GM12878 (cell line): ENCODE measurements around the gene DISC1.

ENCODE experiments used
- CBX3 ChIP-seq: fragments of 200-600 bp; sonication (generic); IDR thresholded peaks from 2 replicates; pipeline ENCODE4 v1.6.1; 2016; ENCODE audit warnings: low read depth, borderline replicate concordance
- CEBPZ ChIP-seq: fragments of 150-350 bp; IDR thresholded peaks from 2 replicates; pipeline ENCODE4 v1.6.1; 2016; ENCODE audit warnings: low read depth, low read length
- EP300 ChIP-seq, 2 experiments: fragments of 150-350 bp in 1 of 2; IDR thresholded peaks; 2 replicates each; pipeline ENCODE4 v1.6.1; 2011 to 2012; ENCODE audit warnings: low read depth in 2 of 2, low read length in 2 of 2, borderline replicate concordance in 1 of 2, improper control_type of control experiment in 1 of 2, inconsistent platforms in 1 of 2; ENCODE audit not compliant: control insufficient read depth in 1 of 2
- EZH2 ChIP-seq: IDR thresholded peaks from 2 replicates; pipeline ENCODE4 v1.6.1; 2012; ENCODE audit warnings: low read depth, mild to moderate bottlenecking, control low read depth, inconsistent platforms, low read length, borderline replicate concordance; ENCODE audit not compliant: control insufficient read depth
- IKZF2 ChIP-seq, 2 experiments: fragments of 450-650 bp; IDR thresholded peaks; 2 replicates each; pipeline ENCODE4 v1.6.1; 2017; ENCODE audit warnings: mild to moderate bottlenecking in 2 of 2, moderate library complexity in 2 of 2
- IRF5 ChIP-seq: fragments of 450-650 bp; IDR thresholded peaks from 2 replicates; pipeline ENCODE4 v1.6.1; 2017; ENCODE audit warnings: borderline replicate concordance
- JUND ChIP-seq: IDR thresholded peaks from 2 replicates; pipeline ENCODE4 v1.6.1; 2012; ENCODE audit warnings: low read depth, mild to moderate bottlenecking, low read length, improper control_type of control experiment, moderate library complexity
- NKRF ChIP-seq: fragments of 450-650 bp; conservative IDR thresholded peaks from 2 replicates; pipeline ENCODE4 v1.6.1; 2017; ENCODE audit warnings: mild to moderate bottlenecking, moderate library complexity
- POLR2A ChIP-seq: IDR thresholded peaks from 2 replicates; pipeline ENCODE4 v1.6.1; 2011; ENCODE audit warnings: low read depth, mild to moderate bottlenecking, low read length
- POLR2AphosphoS2 ChIP-seq: IDR thresholded peaks from 2 replicates; pipeline ENCODE4 v1.6.1; 2011; ENCODE audit warnings: low read depth, mild to moderate bottlenecking, low read length, improper control_type of control experiment, moderate library complexity
- RAD21 ChIP-seq: IDR thresholded peaks from 2 replicates; pipeline ENCODE4 v1.6.1; 2011; ENCODE audit warnings: mild to moderate bottlenecking, low read depth, low read length, moderate library complexity; ENCODE audit not compliant: insufficient read depth
- RUNX3 ChIP-seq: IDR thresholded peaks from 2 replicates; pipeline ENCODE4 v1.6.1; 2012; ENCODE audit warnings: low read length, inconsistent platforms
- ZBTB33 ChIP-seq: fragments of 450-650 bp; IDR thresholded peaks from 2 replicates; pipeline ENCODE4 v1.6.1; 2017; ENCODE audit warnings: mild to moderate bottlenecking

GRCh38 chr1:231927431-231927830, 300.8 kb downstream of the DISC1 start:
- no peak for TF ChIP-seq CEBPZ
- no peak for TF ChIP-seq POLR2AphosphoS2
- TF ChIP-seq EZH2, result no peak
- TF ChIP-seq EP300 (IDR thresholded peaks at IDR 0.05; ENCODE audit: borderline replicate concordance in 1 of 2, control insufficient read depth in 1 of 2, low read depth in 2 of 2, low read length in 2 of 2), result no peak
- TF ChIP-seq RUNX3, result no peak
- no peak for TF ChIP-seq POLR2A
- no peak for TF ChIP-seq ZBTB33
- TF ChIP-seq NKRF, result no peak
- no peak for TF ChIP-seq IKZF2 (IDR thresholded peaks at IDR 0.05)
- TF ChIP-seq JUND, result no peak
- no peak for TF ChIP-seq CBX3
- no peak for TF ChIP-seq RAD21
- no peak for TF ChIP-seq IRF5
